ACC112 (cell line): ENCODE data around the gene TREM1.

Experiments used
- H2AFZ ChIP-seq: fragments of 200-600 bp; sonication (generic); one replicate; pipeline ENCODE4 v1.6.0; 2017; ENCODE audit warnings: antibody characterized with exemption, low read length; ENCODE audit not compliant: unreplicated experiment
- H3K27ac ChIP-seq: fragments of 200-600 bp; sonication (generic); 2 replicates; pipeline ENCODE4 v1.5.1; 2014; ENCODE audit warnings: low read depth, mild to moderate bottlenecking, antibody characterized with exemption, low read length, moderate library complexity
- H3K27me3 ChIP-seq: fragments of 200-600 bp; sonication (generic); 2 replicates; pipeline ENCODE4 v1.6.1; 2014; ENCODE audit warnings: mild to moderate bottlenecking, antibody characterized with exemption, low read length, moderate library complexity, mixed read lengths; ENCODE audit not compliant: insufficient read depth
- H3K36me3 ChIP-seq: fragments of 200-600 bp; sonication (generic); 2 replicates; pipeline ENCODE4 v1.6.1; 2016; ENCODE audit warnings: mild to moderate bottlenecking, antibody characterized with exemption, low read length, moderate library complexity, mixed read lengths; ENCODE audit not compliant: insufficient read depth
- H3K4me1 ChIP-seq: fragments of 200-600 bp; sonication (generic); one replicate; pipeline ENCODE4 v1.6.1; 2016; ENCODE audit warnings: low read length, mixed read lengths; ENCODE audit not compliant: insufficient read depth, unreplicated experiment, control insufficient read depth
- H3K4me3 ChIP-seq: fragments of 200-600 bp; sonication (generic); 2 replicates; pipeline ENCODE4 v1.5.1; 2014; ENCODE audit warnings: mild to moderate bottlenecking, low read depth, low read length
- H3K79me2 ChIP-seq: fragments of 200-600 bp; sonication (generic); one replicate; pipeline ENCODE4 v1.6.0; 2016; ENCODE audit warnings: low read length; ENCODE audit not compliant: control insufficient read depth, unreplicated experiment, insufficient read depth

TREM1 gene

GRCh38 chr6:41286544-41287346 is at the start of gene TREM1:
Gene TREM1 (minus strand): TSS chr6:41286682. CDS start chr6:41286655, 27 bp downstream.
- H3K79me2 ChIP-seq = no peaks in the 10 kb centered on the region
- H3K36me3 ChIP-seq = no peaks in the 10 kb centered on the region
- peaks cover 16% of the 10 kb centered on the region for H3K4me1 ChIP-seq
- peak within 1 kb of the TSS; percentile 91 for H3K27ac ChIP-seq
- H3K4me3 ChIP-seq = no peak within 1 kb of the TSS
- peaks cover 4% of the 10 kb centered on the region; the same call in 1 of the 2 replicates for H3K27me3 ChIP-seq
- no peak within 1 kb of the TSS for H2AFZ ChIP-seq

GRCh38 chr6:41335943-41336342 is 49.5 kb upstream of the TREM1 start:
- no peaks in the 10 kb centered on the region for H3K4me1 ChIP-seq
- no peak overlapping the region for H3K4me3 ChIP-seq
- no peaks in the 10 kb centered on the region for H3K36me3 ChIP-seq
- H3K79me2 ChIP-seq = no peaks in the 10 kb centered on the region
- H3K27ac ChIP-seq = no peak overlapping the region
- H3K27me3 ChIP-seq = peaks cover 83% of the 10 kb centered on the region
- H2AFZ ChIP-seq = no peak overlapping the region

GRCh38 chr6:41335296-41335695 is 48.8 kb upstream of the TREM1 start, which contains the start of gene NCR2:
Gene NCR2 (plus strand): TSS chr6:41335608. CDS start chr6:41335877, 269 bp downstream.
- Histone ChIP-seq H2AFZ (no peak within 1 kb of the TSS), H3K27me3 (peaks cover 83% of the 10 kb centered on the region), H3K4me1 (no peaks in the 10 kb centered on the region), H3K27ac (no peak within 1 kb of the TSS), H3K4me3 (no peak within 1 kb of the TSS), H3K79me2 (no peaks in the 10 kb centered on the region), H3K36me3 (no peaks in the 10 kb centered on the region)

GRCh38 chr6:41334482-41335040 is 48.1 kb upstream of the TREM1 start:
- no peak overlapping the region for H2AFZ ChIP-seq
- H3K4me3 ChIP-seq = no peak overlapping the region
- no peaks in the 10 kb centered on the region for H3K36me3 ChIP-seq
- H3K27me3 ChIP-seq = peaks cover 86% of the 10 kb centered on the region
- H3K27ac ChIP-seq = no peak overlapping the region
- H3K4me1 ChIP-seq = no peaks in the 10 kb centered on the region
- no peaks in the 10 kb centered on the region for H3K79me2 ChIP-seq

GRCh38 chr6:41332842-41333736 is 46.6 kb upstream of the TREM1 start:
- Histone ChIP-seq H3K79me2 (no peaks in the 10 kb centered on the region), H3K4me1 (no peaks in the 10 kb centered on the region), H2AFZ (no peak overlapping the region), H3K4me3 (no peak overlapping the region), H3K36me3 (no peaks in the 10 kb centered on the region), H3K27me3 (peaks cover 86% of the 10 kb centered on the region), H3K27ac (no peak overlapping the region)

GRCh38 chr6:41332241-41332640 is 45.8 kb upstream of the TREM1 start:
- no peaks in the 10 kb centered on the region for H3K36me3 ChIP-seq
- no peaks in the 10 kb centered on the region for H3K79me2 ChIP-seq
- H3K4me3 ChIP-seq = no peak overlapping the region
- H3K27ac ChIP-seq = no peak overlapping the region
- H3K27me3 ChIP-seq = peaks cover 87% of the 10 kb centered on the region
- H2AFZ ChIP-seq = no peak overlapping the region
- H3K4me1 ChIP-seq = no peaks in the 10 kb centered on the region

- Histone ChIP-seq H2AFZ (no peak overlapping the region), H3K36me3 (no peaks in the 10 kb centered on the region), H3K27me3 (peaks cover 88% of the 10 kb centered on the region), H3K4me1 (no peaks in the 10 kb centered on the region), H3K4me3 (no peak overlapping the region), H3K79me2 (no peaks in the 10 kb centered on the region), H3K27ac (no peak overlapping the region)
Observed at GRCh38 chr6:41331401-41332150, 45.1 kb upstream of the TREM1 start.

- H3K79me2 ChIP-seq = no peaks in the 10 kb centered on the region
- H3K36me3 ChIP-seq = no peaks in the 10 kb centered on the region
- H3K4me1 ChIP-seq = no peaks in the 10 kb centered on the region
- H3K27me3 ChIP-seq = peaks cover 82% of the 10 kb centered on the region
- no peak overlapping the region for H2AFZ ChIP-seq
- no peak overlapping the region for H3K27ac ChIP-seq
- no peak overlapping the region for H3K4me3 ChIP-seq
Observed at GRCh38 chr6:41327177-41327576, 40.7 kb upstream of the TREM1 start.

GRCh38 chr6:41326092-41326491 is 39.6 kb upstream of the TREM1 start:
- H2AFZ ChIP-seq = no peak overlapping the region
- no peaks in the 10 kb centered on the region for H3K4me1 ChIP-seq
- no peaks in the 10 kb centered on the region for H3K79me2 ChIP-seq
- H3K4me3 ChIP-seq = no peak overlapping the region
- H3K27ac ChIP-seq = no peak overlapping the region
- peaks cover 74% of the 10 kb centered on the region for H3K27me3 ChIP-seq
- no peaks in the 10 kb centered on the region for H3K36me3 ChIP-seq

GRCh38 chr6:41325446-41326066 is 39.1 kb upstream of the TREM1 start:
- H2AFZ ChIP-seq = no peak overlapping the region
- peaks cover 70% of the 10 kb centered on the region for H3K27me3 ChIP-seq
- H3K4me1 ChIP-seq = no peaks in the 10 kb centered on the region
- no peak overlapping the region for H3K27ac ChIP-seq
- H3K79me2 ChIP-seq = no peaks in the 10 kb centered on the region
- no peak overlapping the region for H3K4me3 ChIP-seq
- no peaks in the 10 kb centered on the region for H3K36me3 ChIP-seq
